HCT116 (cell line): ENCODE data around the gene HINT1. TPM values are rescaled to one million over a fixed set of nuclear protein-coding genes. Genes with fewer than 3 reads are reported as not detected.

Source experiments
- ATAC-seq: fragments of 200-7000 bp; cut with Tn5 transposase; 2 replicates; pipeline ENCODE4 v1.9.1; 2020; ENCODE audit warnings: mild to moderate bottlenecking, moderate library complexity
- BruUV-seq: library from RNA; stranded (reverse); fragments of 400-500 nt; replicated peaks from 2 replicates; lab custom pipeline; 2021; lab: Mats Ljungman, UMichigan
- CTCF ChIA-PET: fragments of 300-600 bp; sonication (Branson Sonifier 250); formaldehyde crosslinking; loops from one replicate; lab custom pipeline; 2021; ENCODE audit warnings: antibody characterized with exemption; lab: Charles Lee
- POLR2A ChIA-PET: fragments of 300-600, 350-600 bp; sonication (Branson Sonifier 250); formaldehyde crosslinking; loops from one replicate; lab custom pipeline; 2021; ENCODE audit warnings: antibody characterized with exemption; lab: Charles Lee
- RAD21 ChIA-PET, 2 experiments: fragments of 300-600 bp; sonication (Branson Sonifier 250); formaldehyde crosslinking; loops; one replicate each; lab custom pipeline; 2023; ENCODE audit warnings: low total read pairs in 2 of 2; ENCODE audit not compliant: uncharacterized antibody in 2 of 2, unreplicated experiment in 2 of 2, low non-redundant PET in 1 of 2; lab: Charles Lee
- DNase-seq: peaks from one replicate; pipeline ENCODE4 v3.0.0-alpha.2; 2010; ENCODE audit warnings: low read depth, low spot score
- H2AFZ ChIP-seq: fragments of 200-600 bp; shearing (Covaris generic), sonication (generic); 2 replicates; pipeline ENCODE4 v1.6.1; 2017; ENCODE audit warnings: low read depth, mixed run types, mixed read lengths, antibody characterized with exemption, low read length; ENCODE audit not compliant: poor library complexity, severe bottlenecking
- H3K27ac ChIP-seq: 2 replicates; pipeline ENCODE4 v1.5.1; 2012; ENCODE audit warnings: low read depth, low read length
- H3K27me3 ChIP-seq: fragments of 200-600 bp; sonication (generic); 2 replicates; pipeline ENCODE4 v1.6.1; 2016; ENCODE audit warnings: mixed run types, low read length, mixed read lengths; ENCODE audit not compliant: insufficient read depth
- H3K36me3 ChIP-seq, 2 experiments: fragments of 200-500 bp in 1 of 2; fragments of 200-600 bp in 1 of 2; sonication (Bioruptor generic) in 1 of 2; sonication (generic) in 1 of 2; 2 replicates each; pipeline versions ENCODE4 v1.5.1 to v1.6.1; 2014 to 2016; ENCODE audit warnings: low read length in 2 of 2, inconsistent platforms in 1 of 2, mixed read lengths in 1 of 2, mixed run types in 1 of 2; ENCODE audit not compliant: insufficient read depth in 2 of 2, control insufficient read depth in 1 of 2
- H3K4me1 ChIP-seq, 2 experiments: fragments of 200-600 bp in 1 of 2; sonication (generic) in 1 of 2; 2 replicates each; pipeline versions ENCODE4 v1.5.1 to v1.6.1; 2012 to 2017; ENCODE audit warnings: low read length in 2 of 2, inconsistent platforms in 1 of 2, mild to moderate bottlenecking in 1 of 2, mixed read lengths in 1 of 2, mixed run types in 1 of 2, moderate library complexity in 1 of 2; ENCODE audit not compliant: insufficient read depth in 2 of 2, control insufficient read depth in 1 of 2
- H3K4me2 ChIP-seq: fragments of 200-600 bp; sonication (generic); 2 replicates; pipeline ENCODE4 v1.6.1; 2017; ENCODE audit warnings: mixed run types, low read length, mixed read lengths
- H3K4me3 ChIP-seq, 2 experiments: fragments of 200-600 bp in 1 of 2; sonication (generic) in 1 of 2; replicated peaks in 1 of 2; 2 replicates each; pipeline ENCODE4 v1.5.1; 2011 to 2016; ENCODE audit warnings: low read length in 2 of 2, control low read depth in 1 of 2, low read depth in 1 of 2, mild to moderate bottlenecking in 1 of 2, mixed read lengths in 1 of 2, mixed run types in 1 of 2
- H3K79me2 ChIP-seq: fragments of 200-600 bp; sonication (generic); 2 replicates; pipeline ENCODE4 v1.6.1; 2017; ENCODE audit warnings: mild to moderate bottlenecking, mixed run types, low read length, moderate library complexity, mixed read lengths; ENCODE audit not compliant: insufficient read depth
- H3K9ac ChIP-seq: fragments of 200-600 bp; sonication (generic); 2 replicates; pipeline ENCODE4 v1.6.1; 2016; ENCODE audit warnings: low read length, mixed read lengths
- H3K9me2 ChIP-seq: fragments of 200-600 bp; sonication (generic), shearing (Covaris generic); 2 replicates; pipeline ENCODE4 v1.6.1; 2017; ENCODE audit warnings: mixed run types, mild to moderate bottlenecking, moderate library complexity; ENCODE audit not compliant: insufficient read depth
- H3K9me3 ChIP-seq, 2 experiments: fragments of 200-500 bp in 1 of 2; fragments of 200-600 bp in 1 of 2; sonication (Bioruptor generic) in 1 of 2; sonication (generic) in 1 of 2; 2 replicates each; pipeline ENCODE4 v1.6.1; 2014 to 2017; ENCODE audit warnings: low read length in 2 of 2, mixed read lengths in 2 of 2, inconsistent platforms in 1 of 2, low read depth in 1 of 2, mild to moderate bottlenecking in 1 of 2, mixed run types in 1 of 2, moderate library complexity in 1 of 2; ENCODE audit not compliant: control insufficient read depth in 1 of 2, insufficient read depth in 1 of 2
- H4K20me1 ChIP-seq: fragments of 200-600 bp; sonication (generic), shearing (Covaris generic); 2 replicates; pipeline ENCODE4 v1.6.1; 2017; ENCODE audit warnings: mixed run types, mild to moderate bottlenecking, moderate library complexity; ENCODE audit not compliant: insufficient read depth
- ELF1 ChIP-seq: IDR thresholded peaks from 2 replicates; pipeline ENCODE4 v1.6.1; 2012; ENCODE audit warnings: low read depth, borderline replicate concordance
- EZH2 ChIP-seq: fragments of 200-600 bp; sonication (generic); IDR thresholded peaks from 2 replicates; pipeline ENCODE4 v1.6.1; 2017; ENCODE audit warnings: antibody characterized with exemption, mixed run types
- EZH2phosphoT487 ChIP-seq: fragments of 200-600 bp; IDR thresholded peaks from 2 replicates; pipeline ENCODE4 v1.6.1; 2018; ENCODE audit warnings: antibody characterized with exemption, borderline replicate concordance
- JUND ChIP-seq: IDR thresholded peaks from 2 replicates; pipeline ENCODE4 v1.6.1; 2012
- POLR2AphosphoS5 ChIP-seq: IDR thresholded peaks from 2 replicates; pipeline ENCODE4 v1.6.1; 2011; ENCODE audit warnings: mild to moderate bottlenecking, low read depth, low read length, moderate library complexity
- SIN3A ChIP-seq: IDR thresholded peaks from 2 replicates; pipeline ENCODE4 v1.6.1; 2012; ENCODE audit warnings: low read depth
- SRF ChIP-seq: IDR thresholded peaks from 2 replicates; pipeline ENCODE4 v1.6.1; 2012; ENCODE audit warnings: low read depth
- intact Hi-C: fragments of 100-400 bp; cut with micrococcal nuclease; formaldehyde crosslinking; loops from 2 replicates; pipeline ENCODE4 v1.10.0; 2022
- total RNA-seq: library from RNA; stranded (reverse); gene quantifications from one replicate; pipeline ENCODE4 v1.2.1, GENCODE V29; 2021; ENCODE audit not compliant: unreplicated experiment
- TF ChIP-seq, protein P1 (sequence below): IDR thresholded peaks from 2 replicates; pipeline ENCODE4 v1.6.1; 2012

The HINT1 gene
- total RNA-seq, 1 experiment from 2014 or later, result 222 TPM

DNA sequence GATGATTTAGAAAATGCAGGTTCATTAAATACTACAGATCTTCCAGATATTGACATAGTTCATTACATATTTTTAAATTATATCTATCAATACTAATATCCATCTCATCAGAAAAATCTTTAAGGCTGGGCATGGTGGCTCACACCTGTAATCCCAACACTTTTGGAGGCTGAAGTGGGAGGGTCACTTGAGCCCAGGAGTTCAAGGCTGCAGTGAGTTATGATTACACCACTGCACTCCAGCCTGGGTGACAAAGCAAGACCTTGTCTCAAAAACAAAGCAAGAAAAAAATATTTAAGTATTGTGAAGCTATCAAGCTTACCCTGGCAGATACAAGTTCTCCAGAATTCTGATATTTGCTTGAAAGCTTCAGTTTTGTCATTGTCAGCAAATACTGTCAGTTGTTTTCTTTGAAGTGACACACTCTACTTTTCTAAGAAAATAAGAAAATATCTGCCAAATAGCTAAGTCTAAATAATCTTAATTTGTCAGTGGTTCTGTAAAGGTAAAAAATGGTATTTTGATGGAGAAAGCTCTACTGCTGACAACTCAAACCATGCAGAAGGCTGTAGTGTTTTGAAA is 20.6 kb upstream of the HINT1 start (continued):
- TF ChIP-seq, protein P1, sequence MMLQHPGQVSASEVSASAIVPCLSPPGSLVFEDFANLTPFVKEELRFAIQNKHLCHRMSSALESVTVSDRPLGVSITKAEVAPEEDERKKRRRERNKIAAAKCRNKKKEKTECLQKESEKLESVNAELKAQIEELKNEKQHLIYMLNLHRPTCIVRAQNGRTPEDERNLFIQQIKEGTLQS, result no peak

DNA sequence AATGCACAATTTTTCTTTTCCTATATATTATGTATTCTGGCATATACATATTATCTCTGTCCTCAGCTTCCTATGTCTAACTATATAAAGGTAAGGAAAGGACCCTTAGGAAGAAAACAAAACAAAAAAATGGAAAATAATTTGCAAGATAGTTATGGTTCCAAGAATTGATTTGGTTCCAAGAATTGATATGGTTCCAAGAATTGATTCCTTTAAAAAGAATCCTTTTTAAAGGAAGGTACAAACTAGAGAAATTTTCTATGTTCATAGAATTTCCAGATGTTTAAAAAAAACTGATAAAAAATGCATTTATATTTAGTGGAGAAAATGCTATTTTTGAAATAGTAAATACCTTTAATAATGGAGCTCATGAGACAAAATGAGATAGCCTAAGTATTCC is 17.8 kb upstream of the HINT1 start:
- ChIA-PET CTCF (no interaction called here), RAD21 (interaction anchor here in 1 of 2 experiments (0.7 kb wide), 1 partner anchor 133 kb away, joined by 3 read pairs; no protein-coding TSS in a partner anchor), POLR2A (no interaction called here)
- Histone ChIP-seq H3K9me2 (no peaks in the 10 kb centered on the region), H2AFZ (no peak overlapping the region), H3K27ac (no peak overlapping the region), H3K79me2 (no peaks in the 10 kb centered on the region), H3K36me3 (no peaks in the 10 kb centered on the region; a peak in 1 of 4 replicates), H3K4me1 (no peaks in the 10 kb centered on the region), H3K4me2 (no peak overlapping the region), H3K27me3 (no peaks in the 10 kb centered on the region), H4K20me1 (no peaks in the 10 kb centered on the region), H3K9me3 (no peaks in the 10 kb centered on the region), H3K4me3 (no peak overlapping the region), H3K9ac (no peak overlapping the region)
- no peak for TF ChIP-seq SIN3A
- no peak for TF ChIP-seq EZH2phosphoT487
- no peak for TF ChIP-seq SRF
- no peak for DNase-seq
- BruUV-seq, result no TSS peak
- ATAC-seq, result no peak
- intact Hi-C loops, result no loop called here

DNA sequence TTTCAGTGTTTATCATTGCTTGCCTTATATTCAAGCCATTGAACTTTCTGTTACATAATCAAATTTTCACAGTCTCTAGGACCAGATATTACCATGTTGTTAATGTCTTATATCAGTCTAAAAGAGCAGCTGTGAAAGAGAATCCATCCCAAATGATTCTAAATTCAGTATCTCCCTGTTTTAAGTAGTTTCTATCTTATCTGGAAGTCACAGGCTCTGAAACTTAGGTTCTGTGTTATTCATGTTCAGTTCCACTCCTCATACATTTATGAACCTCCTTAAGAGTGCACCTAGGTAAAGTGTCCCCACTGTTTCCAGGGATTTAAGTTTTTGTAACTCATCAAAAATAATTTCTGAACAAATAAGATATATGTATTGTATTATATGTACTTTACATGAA is 15.4 kb upstream of the HINT1 start:
- no peak for TF ChIP-seq ELF1
- no peak for TF ChIP-seq EZH2
- no peak for TF ChIP-seq JUND
- TF ChIP-seq POLR2AphosphoS5, result no peak
- no peak for TF ChIP-seq SIN3A
- TF ChIP-seq, all 23 proteins: peak for 0
- H3K4me2 ChIP-seq, result no peak overlapping the region
- H3K27ac ChIP-seq, result no peak overlapping the region
- no peaks in the 10 kb centered on the region for H3K4me1 ChIP-seq
- CTCF ChIA-PET, result no interaction called here
- H3K9me3 ChIP-seq, result no peaks in the 10 kb centered on the region
- POLR2A ChIA-PET, result no interaction called here
- DNase-seq (no peak), ATAC-seq (no peak)
- peaks cover 8% of the 10 kb centered on the region for H3K79me2 ChIP-seq
- no peaks in the 10 kb centered on the region for H3K9me2 ChIP-seq
- H3K27me3 ChIP-seq, result no peaks in the 10 kb centered on the region
- H3K36me3 ChIP-seq, result no peaks in the 10 kb centered on the region; a peak in 1 of 4 replicates
- RAD21 ChIA-PET, result no interaction called here
- BruUV-seq, result no TSS peak
- H3K9ac ChIP-seq, result no peak overlapping the region
- H2AFZ ChIP-seq, result no peak overlapping the region
- intact Hi-C loops, result no loop called here
- H4K20me1 ChIP-seq, result no peaks in the 10 kb centered on the region
- H3K4me3 ChIP-seq, result no peak overlapping the region
